Body of pancreas (tissue), 4 donors: ENCODE measurements around the gene AUTS2.

Experiments used
- CTCF ChIP-seq, 7 experiments: fragments of 450-650 bp in 4 of 7; fragments of 200-600 bp in 3 of 7; sonication (generic) in 3 of 7; IDR thresholded peaks; one replicate each; pipeline ENCODE4 v1.5.1; 2016 to 2019; ENCODE audit warnings: antibody characterized with exemption in 7 of 7
- POLR2A ChIP-seq, 3 donors: fragments of 450-650 bp; IDR thresholded peaks; one replicate each; pipeline ENCODE4 v1.6.1; 2016; ENCODE audit warnings: antibody characterized with exemption in 3 of 3, mild to moderate bottlenecking in 2 of 3

- TF ChIP-seq CTCF (IDR thresholded peaks at IDR 0.05) (no peak), POLR2A (IDR thresholded peaks at IDR 0.05) (no peak)
These were observed 642.6 kb downstream of the AUTS2 start for GRCh38 chr7:70240873-70241272.
